HepG2 (cell line): ENCODE measurements around the gene HARS2. TPM values are rescaled to one million over a fixed set of nuclear protein-coding genes. Genes with fewer than 3 reads are reported as not detected.

ENCODE experiments used
- HNF4G ChIP-seq, 2 experiments: sonication (generic) in 1 of 2; formaldehyde crosslinking in 1 of 2; IDR thresholded peaks; 2 replicates each; pipeline versions ENCODE4 v1.4.0 to v1.6.1; 2011 to 2020; ENCODE audit warnings: borderline replicate concordance in 2 of 2, low read depth in 2 of 2, mild to moderate bottlenecking in 2 of 2, low read length in 1 of 2, missing genetic modification reagents in 1 of 2, moderate library complexity in 1 of 2
- KDM5B ChIP-seq: sonication (generic); formaldehyde crosslinking; IDR thresholded peaks from 2 replicates; pipeline ENCODE4 v1.4.0; 2020; ENCODE audit warnings: missing genetic modification reagents, mild to moderate bottlenecking, borderline replicate concordance
- NONO ChIP-seq, 2 experiments: fragments of 450-650 bp in 1 of 2; sonication (generic) in 1 of 2; formaldehyde crosslinking in 1 of 2; IDR thresholded peaks in 1 of 2; conservative IDR thresholded peaks in 1 of 2; 2 replicates each; pipeline versions ENCODE4 v1.6.1 to v1.8.0; 2017 to 2022; ENCODE audit warnings: mild to moderate bottlenecking in 1 of 2, missing genetic modification reagents in 1 of 2, moderate library complexity in 1 of 2
- PAWR ChIP-seq: sonication (generic); formaldehyde crosslinking; IDR thresholded peaks from 2 replicates; pipeline ENCODE4 v1.4.0; 2020; ENCODE audit warnings: missing genetic modification reagents, mild to moderate bottlenecking, borderline replicate concordance
- PITX1 ChIP-seq: sonication (generic); formaldehyde crosslinking; IDR thresholded peaks from 2 replicates; pipeline ENCODE4 v1.5.1; 2020; ENCODE audit warnings: mild to moderate bottlenecking, missing genetic modification reagents
- SCMH1 ChIP-seq: sonication (generic); formaldehyde crosslinking; IDR thresholded peaks from 2 replicates; pipeline ENCODE4 v1.9.0; 2021; ENCODE audit warnings: missing genetic modification reagents, mild to moderate bottlenecking, borderline replicate concordance
- ZKSCAN8 ChIP-seq: IDR thresholded peaks from 2 replicates; pipeline ENCODE4 v1.6.1; 2016; ENCODE audit warnings: borderline replicate concordance, missing genetic modification reagents, missing compliant biosample characterization
- ZNF136 ChIP-seq: sonication (generic); formaldehyde crosslinking; IDR thresholded peaks from 2 replicates; pipeline ENCODE4 v1.8.1; 2022; ENCODE audit warnings: low read depth, mild to moderate bottlenecking, moderate library complexity, missing genetic modification reagents
- ZNF296 ChIP-seq: sonication (generic); formaldehyde crosslinking; conservative IDR thresholded peaks from 2 replicates; pipeline ENCODE4 v1.5.0; 2020; ENCODE audit warnings: mild to moderate bottlenecking, missing genetic modification reagents
- ZNF326 ChIP-seq: sonication (generic); formaldehyde crosslinking; IDR thresholded peaks from 2 replicates; pipeline ENCODE4 v1.4.0; 2020; ENCODE audit warnings: missing genetic modification reagents, borderline replicate concordance
- ZNF770 ChIP-seq: sonication (generic); formaldehyde crosslinking; IDR thresholded peaks from 2 replicates; pipeline ENCODE4 v1.5.0; 2020; ENCODE audit warnings: mild to moderate bottlenecking, missing genetic modification reagents
- ZNF839 ChIP-seq: sonication (generic); formaldehyde crosslinking; IDR thresholded peaks from 2 replicates; pipeline ENCODE4 v1.4.0; 2020; ENCODE audit warnings: missing genetic modification reagents, mild to moderate bottlenecking, borderline replicate concordance
- polyA plus RNA-seq, 8 experiments: library from polyadenylated mRNA; depleted of rRNA in 3 of 8; stranded (reverse) in 7 of 8; unstranded in 1 of 8; fragments of >200 nt; fragmentation: Illumina TruSeq in 4 of 8; extraction: Trizol in 4 of 8; gene quantifications; 2 replicates each; pipeline versions ENCODE4 v1.2.1 to v1.2.3, GENCODE V29; 2011 to 2016; ENCODE audit warnings: low read depth in 4 of 8, missing spikeins in 1 of 8, mixed read lengths in 1 of 8; ENCODE audit not compliant: insufficient read depth in 1 of 8
- total RNA-seq, 5 experiments: library from RNA; depleted of rRNA; stranded (reverse); fragments of >200 nt; fragmentation: Illumina TruSeq; extraction: Trizol; gene quantifications; 2 replicates each; pipeline ENCODE4 v1.2.3, GENCODE V29; 2016; ENCODE audit warnings: low read depth in 1 of 5
- TF ChIP-seq, protein P1 (sequence below): sonication (generic); formaldehyde crosslinking; IDR thresholded peaks from 2 replicates; pipeline ENCODE4 v1.4.0; 2020; ENCODE audit warnings: mild to moderate bottlenecking, missing genetic modification reagents
- TF ChIP-seq, protein P2 (sequence below): sonication (generic); formaldehyde crosslinking; IDR thresholded peaks from 2 replicates; pipeline ENCODE4 v1.9.0; 2021; ENCODE audit warnings: missing genetic modification reagents, mild to moderate bottlenecking, borderline replicate concordance
- TF ChIP-seq, protein P3 (sequence below): sonication (generic); formaldehyde crosslinking; IDR thresholded peaks from 2 replicates; pipeline ENCODE4 v1.5.0; 2020; ENCODE audit warnings: mild to moderate bottlenecking, missing genetic modification reagents
- TF ChIP-seq, protein P4 (sequence below): sonication (generic); formaldehyde crosslinking; IDR thresholded peaks from 2 replicates; pipeline ENCODE4 v1.8.0; 2022; ENCODE audit warnings: mild to moderate bottlenecking, missing genetic modification reagents
- TF ChIP-seq, protein P5 (sequence below): sonication (generic); formaldehyde crosslinking; IDR thresholded peaks from 2 replicates; pipeline ENCODE4 v1.4.0; 2020; ENCODE audit warnings: missing genetic modification reagents

The HARS2 gene
- total and polyA plus RNA-seq, 2 of the 13 experiments (the other 11 are each of a cell fraction or from before 2014, with no cell fraction given): 17.9 to 25.8 TPM

DNA sequence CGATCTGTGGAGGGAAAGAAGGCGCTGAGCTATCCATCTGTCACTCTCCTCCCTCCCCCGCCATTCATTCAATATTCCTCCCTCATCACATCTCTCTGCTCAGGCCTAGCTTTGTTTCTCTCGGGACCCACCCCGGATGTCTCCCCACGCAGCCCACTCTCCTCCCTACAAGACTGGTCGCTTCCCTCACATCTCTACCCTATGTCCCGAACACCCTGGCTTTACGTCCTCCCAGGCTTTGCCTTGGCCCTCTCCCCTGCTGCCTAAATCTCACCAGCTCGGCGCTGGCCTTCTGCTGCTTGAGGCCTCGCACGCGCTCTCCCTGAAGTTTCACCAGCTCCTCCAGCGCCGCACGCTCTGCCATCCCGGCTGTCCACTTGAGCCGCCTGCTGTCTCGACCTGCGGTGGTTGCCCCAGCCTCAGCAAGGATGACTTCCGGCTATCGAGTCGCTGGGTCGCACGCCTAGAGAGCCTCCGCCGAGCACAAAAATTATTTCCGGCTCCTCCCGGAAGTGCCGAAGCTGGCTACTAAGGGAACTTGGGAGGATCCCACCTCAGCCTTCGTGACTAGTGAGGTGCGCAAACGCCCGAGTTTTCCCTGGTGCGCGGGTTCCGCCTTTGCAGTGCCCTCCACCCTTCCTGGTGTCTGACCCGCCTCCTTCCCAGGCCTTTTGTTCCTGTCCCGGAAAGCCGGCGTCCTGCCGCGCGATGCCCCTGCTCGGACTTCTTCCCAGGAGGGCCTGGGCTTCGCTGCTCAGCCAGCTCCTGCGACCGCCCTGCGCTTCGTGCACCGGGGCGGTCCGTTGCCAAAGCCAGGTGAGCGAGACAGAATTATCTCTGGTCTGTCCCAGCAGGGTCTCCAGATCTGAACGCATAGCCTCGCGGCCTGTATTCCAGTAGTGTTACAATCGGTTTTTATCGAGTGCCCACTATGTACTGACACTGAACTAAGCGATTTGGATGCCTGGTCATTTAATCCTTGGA, at the start of gene HARS2, which contains the start of gene HARS1 (continued):
- TF ChIP-seq HNF4G (IDR thresholded peaks at IDR 0.05; ENCODE audit: borderline replicate concordance, low read depth, low read length) (no peak), HNF4G (CRISPR knock-in tag; IDR thresholded peaks at IDR 0.05; ENCODE audit: borderline replicate concordance, low read depth) (no peak), ZNF839 (peak; percentile 76; the same call in 1 of the 2 replicates), ZNF770 (CRISPR knock-in tag) (peak; percentile 56; the same call in 1 of the 2 replicates), PITX1 (peak; percentile 62; the same call in 1 of the 2 replicates), KDM5B (CRISPR knock-in tag) (peak; percentile 95), ZNF326 (no peak), SCMH1 (no peak), NONO (IDR thresholded peaks at IDR 0.05) (no peak), NONO (CRISPR knock-in tag; conservative IDR thresholded peaks at IDR 0.05) (peak; percentile 97), ZNF296 (CRISPR knock-in tag) (no peak), ZNF136 (no peak; the same call in 1 of the 2 replicates), ZKSCAN8 (CRISPR knock-in tag) (no peak), PAWR (no peak)
- TF ChIP-seq, protein P1, sequence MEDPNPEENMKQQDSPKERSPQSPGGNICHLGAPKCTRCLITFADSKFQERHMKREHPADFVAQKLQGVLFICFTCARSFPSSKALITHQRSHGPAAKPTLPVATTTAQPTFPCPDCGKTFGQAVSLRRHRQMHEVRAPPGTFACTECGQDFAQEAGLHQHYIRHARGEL (CRISPR knock-in tag): peak; percentile 21; the same call in 1 of the 2 replicates
- TF ChIP-seq, protein P2, sequence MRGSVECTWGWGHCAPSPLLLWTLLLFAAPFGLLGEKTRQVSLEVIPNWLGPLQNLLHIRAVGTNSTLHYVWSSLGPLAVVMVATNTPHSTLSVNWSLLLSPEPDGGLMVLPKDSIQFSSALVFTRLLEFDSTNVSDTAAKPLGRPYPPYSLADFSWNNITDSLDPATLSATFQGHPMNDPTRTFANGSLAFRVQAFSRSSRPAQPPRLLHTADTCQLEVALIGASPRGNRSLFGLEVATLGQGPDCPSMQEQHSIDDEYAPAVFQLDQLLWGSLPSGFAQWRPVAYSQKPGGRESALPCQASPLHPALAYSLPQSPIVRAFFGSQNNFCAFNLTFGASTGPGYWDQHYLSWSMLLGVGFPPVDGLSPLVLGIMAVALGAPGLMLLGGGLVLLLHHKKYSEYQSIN (CRISPR knock-in tag): no peak
- TF ChIP-seq, protein P3, sequence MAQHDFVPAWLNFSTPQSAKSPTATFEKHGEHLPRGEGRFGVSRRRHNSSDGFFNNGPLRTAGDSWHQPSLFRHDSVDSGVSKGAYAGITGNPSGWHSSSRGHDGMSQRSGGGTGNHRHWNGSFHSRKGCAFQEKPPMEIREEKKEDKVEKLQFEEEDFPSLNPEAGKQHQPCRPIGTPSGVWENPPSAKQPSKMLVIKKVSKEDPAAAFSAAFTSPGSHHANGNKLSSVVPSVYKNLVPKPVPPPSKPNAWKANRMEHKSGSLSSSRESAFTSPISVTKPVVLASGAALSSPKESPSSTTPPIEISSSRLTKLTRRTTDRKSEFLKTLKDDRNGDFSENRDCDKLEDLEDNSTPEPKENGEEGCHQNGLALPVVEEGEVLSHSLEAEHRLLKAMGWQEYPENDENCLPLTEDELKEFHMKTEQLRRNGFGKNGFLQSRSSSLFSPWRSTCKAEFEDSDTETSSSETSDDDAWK (CRISPR knock-in tag): no peak
- TF ChIP-seq, protein P4, sequence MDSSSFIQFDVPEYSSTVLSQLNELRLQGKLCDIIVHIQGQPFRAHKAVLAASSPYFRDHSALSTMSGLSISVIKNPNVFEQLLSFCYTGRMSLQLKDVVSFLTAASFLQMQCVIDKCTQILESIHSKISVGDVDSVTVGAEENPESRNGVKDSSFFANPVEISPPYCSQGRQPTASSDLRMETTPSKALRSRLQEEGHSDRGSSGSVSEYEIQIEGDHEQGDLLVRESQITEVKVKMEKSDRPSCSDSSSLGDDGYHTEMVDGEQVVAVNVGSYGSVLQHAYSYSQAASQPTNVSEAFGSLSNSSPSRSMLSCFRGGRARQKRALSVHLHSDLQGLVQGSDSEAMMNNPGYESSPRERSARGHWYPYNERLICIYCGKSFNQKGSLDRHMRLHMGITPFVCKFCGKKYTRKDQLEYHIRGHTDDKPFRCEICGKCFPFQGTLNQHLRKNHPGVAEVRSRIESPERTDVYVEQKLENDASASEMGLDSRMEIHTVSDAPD (CRISPR knock-in tag): 0 out of 2 replicates have a peak, but pooled peaks have one; percentile 31
- TF ChIP-seq, protein P5, sequence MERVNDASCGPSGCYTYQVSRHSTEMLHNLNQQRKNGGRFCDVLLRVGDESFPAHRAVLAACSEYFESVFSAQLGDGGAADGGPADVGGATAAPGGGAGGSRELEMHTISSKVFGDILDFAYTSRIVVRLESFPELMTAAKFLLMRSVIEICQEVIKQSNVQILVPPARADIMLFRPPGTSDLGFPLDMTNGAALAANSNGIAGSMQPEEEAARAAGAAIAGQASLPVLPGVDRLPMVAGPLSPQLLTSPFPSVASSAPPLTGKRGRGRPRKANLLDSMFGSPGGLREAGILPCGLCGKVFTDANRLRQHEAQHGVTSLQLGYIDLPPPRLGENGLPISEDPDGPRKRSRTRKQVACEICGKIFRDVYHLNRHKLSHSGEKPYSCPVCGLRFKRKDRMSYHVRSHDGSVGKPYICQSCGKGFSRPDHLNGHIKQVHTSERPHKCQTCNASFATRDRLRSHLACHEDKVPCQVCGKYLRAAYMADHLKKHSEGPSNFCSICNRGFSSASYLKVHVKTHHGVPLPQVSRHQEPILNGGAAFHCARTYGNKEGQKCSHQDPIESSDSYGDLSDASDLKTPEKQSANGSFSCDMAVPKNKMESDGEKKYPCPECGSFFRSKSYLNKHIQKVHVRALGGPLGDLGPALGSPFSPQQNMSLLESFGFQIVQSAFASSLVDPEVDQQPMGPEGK (CRISPR knock-in tag): peak; percentile 37; the same call in 1 of the 2 replicates
